OCI-LY7 (cell line): ENCODE data around the gene BTBD9. TPM values are rescaled to one million over a fixed set of nuclear protein-coding genes. Genes with fewer than 3 reads are reported as not detected.

Experiments used
- BruUV-seq: library from RNA; stranded (reverse); fragments of 400-500 nt; replicated peaks from 2 replicates; lab custom pipeline; 2021; lab: Mats Ljungman, UMichigan
- CTCF ChIA-PET: fragments of 300-600 bp; sonication (Branson Sonifier 250); formaldehyde crosslinking; loops from one replicate; lab custom pipeline; 2022; ENCODE audit warnings: antibody characterized with exemption; ENCODE audit not compliant: unreplicated experiment; lab: Charles Lee
- POLR2A ChIA-PET: fragments of 300-600 bp; sonication (Branson Sonifier 250); formaldehyde crosslinking; loops from one replicate; lab custom pipeline; 2022; ENCODE audit warnings: antibody characterized with exemption; lab: Charles Lee
- DNase-seq: peaks from one replicate; pipeline ENCODE4 v3.0.0-alpha.2; 2015; ENCODE audit warnings: low spot score
- H2AFZ ChIP-seq: fragments of 200-600 bp; sonication (generic), shearing (Covaris generic); 2 replicates; pipeline ENCODE4 v1.6.1; 2014; ENCODE audit warnings: mild to moderate bottlenecking, antibody characterized with exemption, low read length, moderate library complexity
- H3K27ac ChIP-seq: fragments of 200-600 bp; sonication (generic); 2 replicates; pipeline ENCODE4 v1.5.1; 2014; ENCODE audit warnings: mixed run types, low read depth, mild to moderate bottlenecking, moderate library complexity, low read length, inconsistent platforms; ENCODE audit not compliant: poor library complexity, severe bottlenecking
- H3K36me3 ChIP-seq: fragments of 200-600 bp; sonication (generic); 2 replicates; pipeline ENCODE4 v1.6.1; 2014; ENCODE audit warnings: mild to moderate bottlenecking, antibody characterized with exemption, low read length, moderate library complexity, mixed read lengths; ENCODE audit not compliant: insufficient read depth
- H3K4me1 ChIP-seq: fragments of 200-600 bp; sonication (generic); 2 replicates; pipeline ENCODE4 v1.5.1; 2014; ENCODE audit warnings: mild to moderate bottlenecking, low read length; ENCODE audit not compliant: insufficient read depth, poor library complexity, severe bottlenecking
- H3K4me2 ChIP-seq: fragments of 200-600 bp; sonication (generic); 2 replicates; pipeline ENCODE4 v1.6.1; 2014; ENCODE audit warnings: mild to moderate bottlenecking, low read length
- H3K4me3 ChIP-seq: fragments of 200-600 bp; sonication (generic); 2 replicates; pipeline ENCODE4 v1.5.1; 2014; ENCODE audit warnings: mild to moderate bottlenecking, low read depth, low read length; ENCODE audit not compliant: poor library complexity, severe bottlenecking
- H3K79me2 ChIP-seq: fragments of 200-600 bp; sonication (generic); 2 replicates; pipeline ENCODE4 v1.6.1; 2016; ENCODE audit warnings: low read depth, mild to moderate bottlenecking, low read length, moderate library complexity, mixed read lengths; ENCODE audit not compliant: insufficient read depth
- H3K9me2 ChIP-seq: fragments of 200-600 bp; sonication (generic); 2 replicates; pipeline ENCODE4 v1.6.1; 2016; ENCODE audit warnings: mild to moderate bottlenecking, low read length, mixed read lengths; ENCODE audit not compliant: insufficient read depth
- H3K9me3 ChIP-seq: fragments of 200-600 bp; sonication (generic); 2 replicates; pipeline ENCODE4 v1.6.1; 2014; ENCODE audit warnings: mild to moderate bottlenecking, mixed run types, low read length, mixed read lengths
- H4K20me1 ChIP-seq: fragments of 200-600 bp; sonication (generic); 2 replicates; pipeline ENCODE4 v1.6.1; 2014; ENCODE audit warnings: mild to moderate bottlenecking, antibody characterized with exemption, low read length, moderate library complexity, mixed read lengths; ENCODE audit not compliant: insufficient read depth
- CTCF ChIP-seq: fragments of 200-600 bp; sonication (generic); conservative IDR thresholded peaks from 2 replicates; pipeline ENCODE4 v1.5.1; 2014; ENCODE audit warnings: mild to moderate bottlenecking, antibody characterized with exemption, low read length, moderate library complexity, mixed read lengths
- EZH2phosphoT487 ChIP-seq: fragments of 200-600 bp; sonication (generic); IDR thresholded peaks from 2 replicates; pipeline ENCODE4 v1.6.1; 2018; ENCODE audit warnings: low read depth, borderline replicate concordance, mild to moderate bottlenecking, mixed run types, antibody characterized with exemption, low read length, moderate library complexity, mixed read lengths
- intact Hi-C: fragments of 100-400 bp; cut with micrococcal nuclease; formaldehyde crosslinking; loops from one replicate; pipeline ENCODE4 v1.10.0; 2022; ENCODE audit not compliant: unreplicated experiment
- total RNA-seq, 2 experiments: library from RNA; depleted of rRNA in 1 of 2; stranded (reverse); fragments of >200 nt in 1 of 2; shearing (Covaris generic) in 1 of 2; gene quantifications; 2 replicates each; pipeline ENCODE4 v1.2.3, GENCODE V29; 2014 to 2022

BTBD9 gene
- total RNA-seq, 2 experiments from 2014 or later: 5.9 to 7.3 TPM

DNA sequence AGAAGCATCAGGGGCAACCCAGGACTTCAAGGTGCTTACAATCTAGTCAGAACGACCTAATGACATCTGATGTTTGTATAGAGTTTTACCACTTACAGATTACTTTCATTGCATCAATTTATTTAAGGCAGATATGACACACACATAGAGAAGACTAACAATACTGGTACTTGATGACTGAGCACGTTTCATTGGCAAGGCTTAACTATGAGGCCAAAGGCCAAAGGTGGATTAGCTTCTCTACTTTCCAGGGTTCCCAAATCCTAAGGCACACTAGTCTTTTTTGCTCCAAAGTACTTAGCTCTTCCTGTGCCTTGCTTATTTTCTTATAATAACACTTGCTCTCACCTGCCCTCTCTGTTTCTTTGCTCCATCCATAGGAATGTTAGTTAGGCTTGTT is 414.0 kb downstream of the BTBD9 start:
- no peaks in the 10 kb centered on the region for H3K9me3 ChIP-seq
- H3K79me2 ChIP-seq: no peaks in the 10 kb centered on the region
- CTCF ChIA-PET: no interaction called here
- BruUV-seq: no TSS peak
- no peaks in the 10 kb centered on the region for H4K20me1 ChIP-seq
- no peak for DNase-seq
- POLR2A ChIA-PET: no interaction called here
- no peaks in the 10 kb centered on the region for H3K9me2 ChIP-seq
- intact Hi-C loops: no loop called here
- H3K4me2 ChIP-seq: no peak overlapping the region
- no peaks in the 10 kb centered on the region for H3K4me1 ChIP-seq
- H3K36me3 ChIP-seq: no peaks in the 10 kb centered on the region
- H3K27ac ChIP-seq: no peak overlapping the region
- H2AFZ ChIP-seq: no peak overlapping the region
- TF ChIP-seq EZH2phosphoT487: no peak
- TF ChIP-seq CTCF: no peak
- no peak overlapping the region for H3K4me3 ChIP-seq

DNA sequence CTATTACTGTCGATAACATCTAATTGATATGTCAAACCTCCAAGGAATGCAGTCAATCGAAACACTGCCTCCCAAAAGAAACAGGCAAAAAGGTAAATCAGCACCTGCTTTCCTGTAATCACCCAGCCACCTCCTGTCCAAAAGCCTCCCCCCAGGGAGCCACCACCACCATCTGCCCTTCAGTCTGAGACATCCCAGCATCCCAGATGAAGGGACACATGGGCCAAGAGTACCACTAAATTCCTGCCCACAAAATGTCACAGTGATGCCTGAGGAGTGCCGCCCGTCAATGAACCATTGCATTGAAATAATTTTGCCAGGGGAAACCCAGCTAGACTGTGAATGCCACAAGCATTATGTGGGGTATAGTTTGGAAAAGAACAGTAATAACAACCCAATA is 418.5 kb downstream of the BTBD9 start:
- Histone ChIP-seq H2AFZ (no peak overlapping the region), H3K9me3 (no peaks in the 10 kb centered on the region), H3K4me1 (no peaks in the 10 kb centered on the region), H3K4me2 (no peak overlapping the region), H3K79me2 (no peaks in the 10 kb centered on the region), H4K20me1 (no peaks in the 10 kb centered on the region), H3K9me2 (no peaks in the 10 kb centered on the region), H3K27ac (no peak overlapping the region), H3K36me3 (no peaks in the 10 kb centered on the region), H3K4me3 (no peak overlapping the region)
- TF ChIP-seq EZH2phosphoT487 (no peak), CTCF (no peak)
- no TSS peak for BruUV-seq
- intact Hi-C loops: no loop called here
- POLR2A ChIA-PET: no interaction called here
- DNase-seq: no peak
- CTCF ChIA-PET: no interaction called here

- H3K79me2 ChIP-seq: no peaks in the 10 kb centered on the region
- H3K4me3 ChIP-seq: no peak overlapping the region
- TF ChIP-seq EZH2phosphoT487 (no peak), CTCF (no peak)
- H3K9me3 ChIP-seq: no peaks in the 10 kb centered on the region
- no peak for DNase-seq
- ChIA-PET POLR2A (no interaction called here), CTCF (no interaction called here)
- intact Hi-C loops: no loop called here
- no peak overlapping the region for H3K4me2 ChIP-seq
- BruUV-seq: no TSS peak
- H3K9me2 ChIP-seq: no peaks in the 10 kb centered on the region
- H4K20me1 ChIP-seq: no peaks in the 10 kb centered on the region
- H3K27ac ChIP-seq: no peak overlapping the region
- H2AFZ ChIP-seq: no peak overlapping the region
- no peaks in the 10 kb centered on the region for H3K4me1 ChIP-seq
- no peaks in the 10 kb centered on the region for H3K36me3 ChIP-seq
Measured at GRCh38 chr6:38220069-38220723, 419.5 kb downstream of the BTBD9 start.
